HG03521 (cell line): ENCODE results near the gene FAM53B.

Source experiments
- ATAC-seq: cut with Tn5 transposase; IDR thresholded peaks from one replicate; pipeline ENCODE4 v1.9.1; 2021; ENCODE audit warnings: mild to moderate bottlenecking, moderate library complexity; ENCODE audit not compliant: unreplicated experiment

FAM53B gene

GRCh38 chr10:124639206-124639605, 105.0 kb downstream of the FAM53B start:
- ATAC-seq, result no peak

GRCh38 chr10:124637746-124638145, 106.4 kb downstream of the FAM53B start:
- ATAC-seq, result no peak

GRCh38 chr10:124637091-124637700, 107.0 kb downstream of the FAM53B start:
- no peak for ATAC-seq

- ATAC-seq, result no peak
Measured at GRCh38 chr10:124636271-124636995, 107.7 kb downstream of the FAM53B start.

DNA sequence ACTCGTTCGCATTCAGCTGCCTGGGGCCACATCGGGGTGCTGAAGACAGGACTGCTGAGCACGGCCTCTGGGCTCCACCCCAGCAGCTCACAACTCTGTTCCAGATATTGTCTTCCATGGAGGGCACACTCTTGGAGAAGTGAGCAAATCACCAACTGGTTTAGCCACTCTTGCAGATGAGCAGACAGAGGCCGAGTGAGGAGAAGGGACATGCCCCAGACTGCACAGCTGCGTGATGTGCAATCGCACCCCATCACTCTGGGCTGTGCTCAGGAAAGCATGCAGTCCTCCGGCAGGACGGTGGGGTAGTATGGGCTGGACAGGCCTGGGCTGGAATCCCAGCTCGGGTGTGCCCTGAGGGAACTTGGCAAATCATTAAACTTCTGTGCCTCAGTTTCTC, 111.6 kb downstream of the FAM53B start:
- no peak for ATAC-seq

- no peak for ATAC-seq
Measured at GRCh38 chr10:124632064-124632531, 112.1 kb downstream of the FAM53B start.

- no peak for ATAC-seq
Measured at GRCh38 chr10:124630551-124630950, 113.6 kb downstream of the FAM53B start.

- ATAC-seq, result no peak
Measured at GRCh38 chr10:124629842-124630241, 114.3 kb downstream of the FAM53B start.

DNA sequence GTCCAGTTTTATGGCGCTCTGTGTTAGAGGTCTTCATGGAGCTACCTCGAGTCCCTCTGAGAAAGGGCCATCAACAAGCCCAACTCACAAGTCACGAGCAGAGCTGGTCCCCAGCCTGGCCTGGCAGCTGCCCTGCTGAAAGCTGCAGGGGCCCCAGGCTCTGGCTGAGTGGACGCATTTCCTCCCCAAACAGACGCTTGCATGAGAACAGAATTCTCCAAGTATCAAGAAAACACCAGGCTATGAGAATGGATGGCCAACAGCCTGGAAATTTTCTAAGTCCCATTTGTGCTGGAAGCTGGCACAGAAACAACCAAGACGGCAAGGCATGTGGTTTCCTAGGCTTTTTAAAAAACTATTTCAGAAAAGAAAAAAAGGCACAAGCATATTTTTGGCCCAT, 114.8 kb downstream of the FAM53B start:
- no peak for ATAC-seq

- no peak for ATAC-seq
Measured at GRCh38 chr10:124628676-124629021, 115.5 kb downstream of the FAM53B start.

DNA sequence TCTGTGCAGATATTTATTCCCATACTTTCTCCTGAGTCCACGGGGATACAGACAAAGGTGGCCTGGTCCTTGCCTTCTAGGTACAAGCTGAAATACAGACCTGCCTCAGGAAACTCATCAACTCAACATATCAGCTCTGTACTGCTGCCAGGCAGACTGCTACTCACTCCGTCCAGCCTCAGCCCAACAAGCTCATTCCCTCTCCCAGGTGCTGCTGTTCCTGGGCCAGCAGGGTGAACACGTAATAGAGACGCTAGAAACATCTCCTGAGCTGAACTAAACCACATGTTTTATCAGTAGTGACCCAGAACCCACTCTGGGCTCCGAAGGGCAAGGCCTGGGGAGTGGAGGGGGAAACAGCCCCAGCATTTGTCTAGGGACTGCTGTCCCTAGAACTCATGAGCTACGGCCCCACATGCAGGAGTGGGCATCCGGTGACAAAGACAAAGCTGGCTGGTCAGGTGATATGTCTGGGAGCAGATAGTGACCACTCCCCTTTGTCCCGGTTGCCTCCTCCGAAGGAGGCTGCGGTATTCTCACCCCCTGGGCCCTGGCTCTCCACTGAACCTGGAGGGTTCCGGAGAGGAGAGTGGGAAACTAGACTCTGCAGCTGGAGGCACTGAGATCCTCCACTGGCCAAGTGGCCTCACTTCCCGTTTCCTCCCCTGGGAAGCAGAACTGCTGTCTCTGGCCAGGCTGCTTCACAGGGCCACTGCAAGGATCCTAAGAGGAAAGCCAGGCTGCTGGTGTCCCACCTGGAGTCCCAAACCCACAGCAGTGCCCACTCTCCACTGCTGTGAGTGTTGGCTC, 116.1 kb downstream of the FAM53B start:
- ATAC-seq, result no peak

DNA sequence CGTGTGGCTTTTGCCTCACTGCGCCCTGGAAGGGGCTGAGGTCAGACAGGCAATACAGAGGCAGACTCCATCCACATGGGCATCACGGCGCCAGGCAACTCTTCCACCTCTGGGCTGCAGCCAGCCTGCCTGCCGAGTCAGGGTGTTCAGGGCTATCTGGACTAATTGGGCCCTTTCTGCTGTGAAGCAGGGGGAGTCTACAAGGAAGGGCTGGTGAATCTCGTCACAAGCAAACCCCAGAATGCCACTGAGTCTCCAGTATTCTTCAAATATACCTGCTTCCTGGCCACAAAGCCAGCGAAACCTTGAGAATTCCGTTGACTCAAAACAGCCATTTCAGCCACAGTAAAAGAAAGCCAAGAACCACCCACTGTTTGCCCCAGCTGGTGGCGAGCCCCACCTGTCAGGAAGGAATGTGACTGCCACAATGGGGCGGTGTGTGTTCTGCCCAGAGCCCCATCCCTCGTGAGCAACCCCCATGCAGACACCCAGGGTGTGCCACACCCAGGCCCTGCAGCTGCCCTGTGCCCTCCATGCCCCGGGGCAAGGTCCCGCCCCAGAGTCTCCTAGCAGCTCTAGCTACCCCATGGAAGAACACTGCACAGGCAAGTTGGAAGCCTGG, 117.3 kb downstream of the FAM53B start:
- no peak for ATAC-seq

DNA sequence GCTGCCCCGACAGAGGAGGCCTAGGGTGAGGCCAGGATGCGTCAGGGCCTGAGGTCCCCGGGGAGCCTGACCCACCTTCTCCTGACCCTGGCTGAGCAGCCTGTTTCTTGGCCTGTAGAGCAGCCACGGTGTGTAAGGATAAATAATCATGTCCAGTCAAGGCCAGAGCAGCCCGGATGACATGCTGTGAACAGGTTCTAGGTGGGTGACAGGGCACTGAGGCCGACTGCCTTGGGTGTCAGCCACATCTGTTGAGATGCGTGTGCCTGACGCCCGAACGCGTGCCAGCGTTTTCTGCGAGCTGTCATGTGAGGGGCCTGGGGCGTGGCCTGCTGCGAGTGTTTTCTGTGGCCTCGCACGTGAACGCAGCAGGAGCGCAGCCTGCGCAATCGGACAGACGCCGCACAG, 118.3 kb downstream of the FAM53B start:
- no peak for ATAC-seq

DNA sequence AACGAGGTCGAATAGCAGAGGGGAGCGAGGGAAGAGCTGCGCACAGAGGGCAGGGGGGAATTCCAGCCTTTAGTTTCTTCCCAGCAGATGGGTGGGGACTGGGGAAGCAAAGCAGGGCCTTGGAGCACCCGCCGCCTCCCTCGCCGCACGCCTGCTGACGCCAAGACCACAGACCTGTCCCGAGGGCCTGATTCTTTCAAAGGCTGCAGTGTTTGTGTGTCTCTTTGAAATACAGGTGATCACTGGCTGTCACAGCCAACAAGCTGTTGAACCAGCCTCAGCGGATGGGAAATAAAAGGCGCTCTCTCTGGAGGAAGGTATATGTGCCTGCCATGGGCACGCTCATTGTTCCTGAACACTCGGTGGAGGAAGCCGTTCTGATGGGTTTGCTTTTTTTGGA, 119.3 kb downstream of the FAM53B start:
- ATAC-seq, result no peak

GRCh38 chr10:124624466-124624865, 119.7 kb downstream of the FAM53B start:
- ATAC-seq, result no peak

- ATAC-seq, result no peak
Measured at GRCh38 chr10:124624006-124624405, 120.2 kb downstream of the FAM53B start.

GRCh38 chr10:124622866-124623536, 121.2 kb downstream of the FAM53B start:
- ATAC-seq, result no peak

DNA sequence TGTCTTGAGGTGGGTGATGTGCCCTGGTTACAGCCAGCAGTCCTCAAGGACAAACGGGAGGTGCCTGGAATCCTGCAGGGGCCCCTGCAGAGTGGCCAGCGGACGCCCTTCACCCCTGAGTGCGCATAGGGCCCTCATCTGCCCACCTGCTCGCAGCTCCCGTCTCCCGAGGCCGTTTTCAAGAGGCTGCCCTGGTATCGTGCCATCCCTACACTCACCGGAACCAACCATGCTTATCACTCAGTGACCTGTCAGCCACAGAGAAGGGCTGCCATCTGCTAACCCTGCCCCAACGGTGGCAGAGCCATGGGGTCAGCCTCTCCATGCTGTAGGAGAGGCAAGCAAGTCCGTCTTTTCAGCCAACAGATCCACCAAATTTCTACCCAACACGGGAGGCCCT, 122.0 kb downstream of the FAM53B start:
- ATAC-seq, result no peak

DNA sequence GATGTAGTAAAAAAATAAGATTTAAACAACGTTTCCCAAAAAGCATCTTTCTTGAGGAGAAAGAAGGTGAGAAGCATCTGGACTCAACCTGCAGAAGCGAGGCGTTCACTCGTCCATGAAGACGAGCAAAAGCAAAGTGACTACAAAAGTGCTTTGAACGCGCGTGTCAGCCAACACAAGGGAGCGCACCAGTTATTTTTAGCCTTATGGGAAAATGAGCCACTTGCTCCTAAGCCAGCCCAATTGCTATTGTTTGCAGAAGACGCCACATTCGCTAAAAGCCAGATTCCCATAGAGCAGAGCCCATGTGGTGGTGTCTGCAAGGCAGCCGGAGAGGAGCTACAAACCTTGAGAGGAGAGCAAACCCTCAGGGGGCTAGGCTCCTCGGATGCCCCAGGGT, 122.5 kb downstream of the FAM53B start:
- no peak for ATAC-seq

GRCh38 chr10:124619802-124620490, 124.2 kb downstream of the FAM53B start:
- ATAC-seq, result no peak
